UCSD-AML1 (cell line): ENCODE measurements around the gene CEP295NL.
"Not testable (repeated sequence)": the region's sequence is repeated elsewhere in the genome, so short reads cannot be mapped to it uniquely, and the experiment has no call there.

Experiments
- DNase-seq: peaks from one replicate; lab custom pipeline; 2025; ENCODE audit not compliant: unreplicated experiment; lab: John Stamatoyannopoulos, UW

The CEP295NL gene

DNA sequence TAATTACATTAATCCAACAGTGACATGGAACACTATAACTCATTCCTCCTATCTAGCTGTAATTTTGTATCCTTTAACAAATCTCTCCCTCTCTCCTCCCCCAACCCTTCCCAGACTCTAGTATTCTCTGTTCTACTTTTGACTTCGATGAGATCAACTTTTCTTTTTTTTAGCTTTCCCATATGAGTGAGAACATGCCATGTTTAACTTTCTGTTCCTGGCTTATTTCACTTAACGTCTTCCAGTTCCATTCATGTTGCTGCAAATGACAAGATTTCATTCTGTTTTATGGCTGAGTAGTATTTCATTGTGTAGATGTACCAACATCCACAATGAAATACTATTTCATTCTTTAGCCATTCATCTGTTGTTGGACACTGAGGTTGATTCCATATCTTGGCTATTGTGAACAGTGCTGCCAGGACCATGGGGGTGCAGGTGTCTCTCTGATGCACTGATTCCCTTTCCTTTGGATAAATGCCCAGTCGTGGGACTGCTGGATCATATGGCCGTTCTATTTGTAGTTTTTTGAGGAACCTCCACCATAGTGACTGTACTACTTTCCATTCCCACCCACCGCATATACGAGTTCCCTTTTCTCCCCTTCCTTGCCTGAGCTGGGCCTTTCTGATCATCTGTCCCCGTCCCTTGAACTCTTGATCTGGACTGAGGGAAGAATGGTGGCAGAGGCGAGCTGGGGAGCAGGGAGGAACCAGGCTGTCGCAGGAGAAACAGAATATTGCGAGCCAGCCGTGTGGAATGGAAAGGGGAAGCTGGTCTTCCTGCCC lies 7.7 kb upstream of the CEP295NL start:
- peak; percentile 50 for DNase-seq

- no peak for DNase-seq
Measured at GRCh38 chr17:78908426-78908825, 5.4 kb upstream of the CEP295NL start.

DNA sequence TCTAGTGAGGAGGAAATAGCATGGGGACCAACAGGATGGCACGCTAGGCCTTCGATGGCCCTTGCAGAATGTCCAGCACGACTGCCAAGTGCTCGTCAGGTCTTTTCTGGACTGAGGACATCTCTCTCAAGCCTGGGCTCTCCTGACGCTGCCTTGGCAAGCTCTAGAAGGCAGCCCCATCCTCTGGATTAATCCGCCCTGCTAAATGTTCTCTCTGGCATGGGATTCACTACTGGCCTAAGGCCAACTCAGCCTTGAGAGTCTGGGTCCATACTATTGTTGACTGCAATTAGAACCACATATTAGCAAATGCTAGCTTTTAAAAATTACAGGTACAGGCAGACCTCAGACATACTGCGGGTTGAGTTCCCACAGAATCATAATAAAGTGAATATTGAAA lies 2.5 kb upstream of the CEP295NL start:
- no peak for DNase-seq

GRCh38 chr17:78905116-78905515 lies 2.1 kb upstream of the CEP295NL start:
- no peak for DNase-seq

DNA sequence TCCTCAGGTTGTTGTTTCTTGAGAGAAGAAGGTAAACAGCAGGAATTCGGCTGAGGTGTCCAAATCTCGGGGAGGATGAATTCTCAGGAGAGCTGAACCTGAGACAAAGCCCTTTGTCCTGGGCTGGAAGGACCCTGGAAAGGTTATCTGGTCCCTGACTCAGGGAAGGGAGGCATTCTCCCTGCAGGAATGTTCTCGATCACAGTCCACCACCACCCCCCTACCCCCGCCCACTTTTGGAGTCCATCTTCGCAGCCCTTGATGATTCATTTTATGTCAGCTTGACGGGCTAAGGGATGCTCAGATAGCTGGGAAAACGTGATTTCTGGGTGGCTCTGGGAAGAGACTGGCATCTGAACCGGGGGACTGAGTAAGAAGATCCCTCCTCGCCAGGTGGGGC lies 1.4 kb upstream of the CEP295NL start:
- no peak for DNase-seq

GRCh38 chr17:78902231-78902630 lies 770 bp downstream of the CEP295NL start:
- DNase-seq = not testable (repeated sequence)

DNA sequence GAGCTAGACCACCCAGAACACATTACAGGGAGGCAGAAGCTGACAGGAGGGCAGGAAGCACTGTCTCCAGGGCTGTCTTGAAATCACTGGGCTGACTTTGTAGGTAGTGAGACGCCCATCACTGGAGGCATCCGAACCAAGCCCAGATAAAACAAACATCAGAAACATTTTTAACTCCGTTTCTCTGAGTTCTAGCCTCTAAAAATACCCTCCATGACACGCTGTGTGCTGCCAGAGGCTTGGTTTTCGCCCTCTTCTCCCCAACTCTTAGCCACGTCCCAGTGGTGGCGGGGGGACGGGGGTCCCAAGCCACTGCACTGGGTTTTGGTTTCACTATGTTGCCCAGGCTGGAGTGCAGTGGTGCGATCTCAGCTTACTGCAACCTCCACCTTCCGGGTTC lies 1.2 kb downstream of the CEP295NL start:
- DNase-seq = no peak

GRCh38 chr17:78900816-78901215 lies 2.2 kb downstream of the CEP295NL start:
- DNase-seq = no peak

DNA sequence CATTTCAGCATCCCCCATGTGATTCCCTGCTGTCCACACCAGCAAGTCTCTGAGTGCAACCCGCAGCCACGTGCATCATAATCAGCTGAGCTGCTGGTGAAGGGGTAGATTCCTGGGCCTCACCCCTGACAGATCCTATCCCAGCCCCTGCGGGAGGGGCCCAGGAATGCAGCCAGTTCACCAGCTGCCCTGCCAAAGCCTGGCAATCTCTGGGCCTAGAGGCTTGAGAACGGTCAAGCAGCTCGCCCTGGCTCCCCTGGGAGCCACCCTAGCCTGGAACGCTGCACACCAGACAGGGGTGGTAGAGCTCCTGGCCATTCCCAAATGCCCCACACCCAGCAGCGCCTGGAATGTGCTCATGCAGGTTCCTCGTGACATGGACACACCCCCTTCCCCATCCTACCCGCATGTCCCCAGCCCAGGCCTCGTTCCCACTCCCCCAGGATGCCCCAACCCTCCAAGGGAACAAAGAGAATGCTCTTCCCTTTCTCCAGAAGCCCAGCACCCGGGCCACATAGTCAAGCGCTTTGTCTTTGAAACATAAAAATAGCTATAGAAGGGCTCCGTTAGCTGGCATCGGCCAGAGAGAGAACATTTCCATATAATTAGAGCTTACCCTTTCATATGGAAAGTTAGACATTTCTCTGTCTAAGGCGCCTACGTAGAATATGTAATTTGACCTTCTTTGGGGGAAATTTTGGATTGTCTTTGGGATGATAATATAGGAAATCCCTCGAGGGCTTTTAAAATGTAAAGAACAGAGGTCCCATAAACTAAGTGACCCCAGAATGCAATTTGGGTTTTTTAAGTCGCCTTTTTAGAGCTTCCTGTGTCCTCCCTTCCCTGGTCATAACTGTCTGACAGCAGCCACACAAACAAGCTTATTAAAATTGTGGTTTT lies 3.4 kb downstream of the CEP295NL start:
- no peak for DNase-seq

GRCh38 chr17:78898947-78899346 lies 4.1 kb downstream of the CEP295NL start:
- DNase-seq = no peak

GRCh38 chr17:78898075-78898836 lies 4.7 kb downstream of the CEP295NL start:
- no peak for DNase-seq

GRCh38 chr17:78897664-78898047 lies 5.3 kb downstream of the CEP295NL start:
- DNase-seq = no peak

- no peak for DNase-seq
Measured at GRCh38 chr17:78896834-78897663, 6.0 kb downstream of the CEP295NL start.

GRCh38 chr17:78896091-78896833 lies 6.7 kb downstream of the CEP295NL start:
- no peak for DNase-seq

- no peak for DNase-seq
Measured at GRCh38 chr17:78895322-78895721, 7.7 kb downstream of the CEP295NL start.

DNA sequence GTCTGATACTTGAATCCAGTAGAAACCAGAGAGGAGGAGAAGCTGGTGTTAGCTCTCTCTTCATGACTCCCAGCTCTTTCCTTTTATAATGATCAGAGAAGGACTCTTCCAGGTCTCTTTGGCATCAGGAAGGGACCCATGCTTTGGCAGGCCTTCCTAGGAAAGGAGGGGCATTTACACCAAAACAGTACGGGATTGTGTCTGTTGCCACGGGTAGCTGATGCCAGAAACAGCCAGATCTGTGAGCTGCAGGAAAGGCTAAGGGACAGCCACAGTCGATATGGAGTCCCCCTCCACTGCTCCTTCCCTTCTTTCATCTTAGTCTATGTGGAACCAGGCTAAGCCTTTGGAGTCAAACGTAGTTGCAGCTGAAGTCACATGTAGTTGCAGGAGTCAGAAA lies 9.3 kb downstream of the CEP295NL start:
- no peak for DNase-seq

- DNase-seq = no peak
Measured at GRCh38 chr17:78892936-78893379, 10.0 kb downstream of the CEP295NL start.

GRCh38 chr17:78892520-78892919 lies 10.5 kb downstream of the CEP295NL start:
- no peak for DNase-seq

- DNase-seq = no peak
Measured at GRCh38 chr17:78892062-78892456, 10.9 kb downstream of the CEP295NL start.
